Left ventricle myocardium superior (tissue), 1 donor: ENCODE measurements around the gene RALGPS2. TPM values are rescaled to one million over a fixed set of nuclear protein-coding genes. Genes with fewer than 3 reads are reported as not detected.

Experiments used
- ATAC-seq: fragments of 200-7000 bp; cut with Tn5 transposase; one replicate; pipeline ENCODE4 v1.9.1; 2020; ENCODE audit warnings: mild to moderate bottlenecking, moderate library complexity
- DNase-seq: peaks from one replicate; pipeline ENCODE4 v3.0.0-alpha.2; 2020
- intact Hi-C: fragments of 100-400 bp; cut with micrococcal nuclease; formaldehyde crosslinking; loops from one replicate; pipeline ENCODE4 v1.11.0; 2022
- microRNA-seq: library from miRNA; unstranded; fragments of <30 nt; microRNA quantifications from one replicate; pipeline ENCODE4 v1.2.0, GENCODE V29; 2020; ENCODE audit warnings: borderline number of aligned reads
- total RNA-seq: library from RNA; stranded (reverse); fragmentation: NEBNext Ultra II Directional; extraction: Animal tissue kit (Norgen Biotek cat#: 25700); gene quantifications from one replicate; pipeline ENCODE4 v1.2.1, GENCODE V29; 2021
- donor health status: DM: no; HTN: yes; CAD: no; lungs with severe emphysema.

The RALGPS2 gene
- total RNA-seq, 1 donor from 2014 or later = 13.7 TPM

DNA sequence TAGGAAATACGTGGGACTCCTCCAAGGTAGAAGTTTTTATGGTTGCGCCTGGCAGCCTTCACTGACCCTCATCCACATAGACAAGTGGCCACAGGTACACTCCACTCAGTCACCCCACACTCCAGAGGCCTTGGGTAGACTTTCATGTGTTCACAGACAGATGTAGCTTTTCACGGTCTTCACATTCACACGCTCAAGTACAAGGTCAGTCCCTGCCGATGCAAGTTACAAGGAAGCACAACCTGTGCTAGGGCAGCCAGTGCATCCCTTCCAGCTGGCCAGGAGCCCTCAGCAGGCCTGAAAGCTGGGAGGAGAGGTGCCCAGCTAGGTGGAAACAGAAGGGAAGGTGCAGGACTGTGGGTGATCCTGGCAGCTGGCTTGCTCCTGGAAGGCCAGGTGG lies 245.1 kb downstream of the RALGPS2 start:
- ATAC-seq (no peak), DNase-seq (no peak)
- intact Hi-C loops = no loop called here

Small RNAs within 50 kb of the gene (microRNA-seq; reads per million reads assigned to microRNA genes)
- gene MIR4424 = not detected

Other genes starting within 250 kb of the RALGPS2 start
- gene CLEC20A, start 228.3 kb upstream of the RALGPS2 start, total RNA-seq = not detected
- gene TEX35, start 212.1 kb upstream of the RALGPS2 start, total RNA-seq = not detected
- 6.6 TPM for gene ANGPTL1, start 145.8 kb downstream of the RALGPS2 start, total RNA-seq